ENCODE results near the gene CCDC136.

DNA sequence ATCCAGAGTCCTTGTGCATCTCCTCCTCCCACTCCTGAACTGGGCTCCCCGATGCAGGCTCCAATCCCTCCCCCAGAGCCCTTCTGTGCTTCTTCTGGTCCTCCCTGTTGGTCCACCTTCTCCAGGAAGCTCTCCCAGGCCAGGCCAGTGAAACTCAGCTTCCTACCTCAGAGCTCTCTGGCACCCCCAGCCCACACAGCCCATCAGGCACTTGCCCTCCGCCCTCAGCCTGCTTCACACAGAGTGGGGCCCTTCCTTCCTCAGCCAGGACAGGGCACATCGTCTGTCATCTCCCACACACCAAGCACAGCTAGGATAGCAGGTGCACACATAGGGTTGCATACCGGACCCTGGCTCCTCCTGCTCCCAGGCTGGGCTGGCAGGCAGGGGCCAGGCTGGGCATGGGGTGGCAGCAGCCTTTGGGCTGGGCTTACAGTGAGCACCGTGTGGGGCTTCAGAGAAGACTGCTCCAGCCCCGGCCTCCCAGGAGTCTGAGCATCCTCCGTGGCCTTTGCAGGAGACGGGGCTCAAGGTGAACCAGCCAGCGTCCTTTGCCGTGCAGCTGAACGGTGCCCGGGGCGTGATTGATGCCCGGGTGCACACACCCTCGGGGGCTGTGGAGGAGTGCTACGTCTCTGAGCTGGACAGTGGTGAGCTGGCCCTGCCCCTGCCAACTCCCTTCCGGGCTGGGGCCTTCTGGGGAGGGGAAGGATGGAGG, 64.4 kb downstream of the CCDC136 start:
- TF ChIP-seq POLR2AphosphoS5 (IDR thresholded peaks at IDR 0.05; ENCODE audit: borderline replicate concordance, low read depth, low read length) (no peak), EZH2 (IDR thresholded peaks at IDR 0.05) (no peak)

Data from SK-N-MC (cell line).